ENCODE measurements around the gene LRRFIP1. TPM values are rescaled to one million over a fixed set of nuclear protein-coding genes. Genes with fewer than 3 reads are reported as not detected.
A peak's percentile ranks its signal among the peaks of the same experiment; 100 is the strongest.

The LRRFIP1 gene
- total and polyA plus RNA-seq, 2 of the 13 experiments (the other 11 are each of a cell fraction or from before 2014, with no cell fraction given), result 15.9 to 40.5 TPM

- Histone ChIP-seq H3K4me3 (replicated peaks in 1 of 3; ENCODE audit: insufficient read depth in 1 of 3, low read depth in 2 of 3, low read length in 3 of 3) (no peak overlapping the region), H4K20me1 (ENCODE audit: insufficient read depth, low read length) (no peaks in the 10 kb centered on the region), H2AFZ (ENCODE audit: low read length) (no peak overlapping the region), H3K27me3 (ENCODE audit: control insufficient read depth in 1 of 2, insufficient read depth in 2 of 2, low read length in 2 of 2) (no peaks in the 10 kb centered on the region), H3K79me2 (ENCODE audit: insufficient read depth, low read length) (peaks cover 38% of the 10 kb centered on the region), H3K9me3 (ENCODE audit: low read length) (no peaks in the 10 kb centered on the region), H3K36me3 (replicated peaks in 1 of 2; ENCODE audit: control insufficient read depth in 1 of 2, insufficient read depth in 2 of 2, low read length in 2 of 2) (peaks cover 1 to 16% of the 10 kb centered on the region in 2 experiments; a peak in 3 of 5 replicates), H3K4me1 (ENCODE audit: insufficient read depth, low read length) (peaks cover 50% of the 10 kb centered on the region), H3K4me2 (ENCODE audit: low read depth, low read length) (peak overlapping the region; percentile 30; the same call in 1 of the 2 replicates), H3K27ac (ENCODE audit: extremely low read length, insufficient read depth, low read length) (peak overlapping the region; percentile 82), H3K9ac (ENCODE audit: insufficient read depth, low read depth, low read length) (peak overlapping the region; percentile 42)
- CTCF ChIA-PET (ENCODE audit: low intra/inter-chr PET ratio, low total read pairs), result no interaction called here
- intact Hi-C loops (cut with micrococcal nuclease; ENCODE audit: unreplicated experiment), result no loop called here
- FAIRE-seq, result no peak
- in situ Hi-C loops (cut with HindIII; ENCODE audit: extremely low pct_ligation_motif_present, low pct_unique_long_range_greater_than_20kb), result no loop called here
- 68% methylated on average over 13 of the region's 13 CpGs for WGBS (ENCODE audit: low lambda C conversion rate)
- POLR2A ChIA-PET, result interaction anchor here (0.7 kb wide), 1 partner anchor 40 kb away, joined by 3 read pairs; no protein-coding TSS in a partner anchor
- BruUV-seq (replicated peaks), result no TSS peak
- ATAC-seq, result peak; percentile 67
- no peak for DNase-seq (ENCODE audit: low spot score)
- peak; percentile 34; the same call in 1 of the 2 replicates for TF ChIP-seq FOXO1 (CRISPR knock-in tag; IDR thresholded peaks at IDR 0.05)
- peak; percentile 100 for TF ChIP-seq ZBTB38 (CRISPR knock-in tag; IDR thresholded peaks at IDR 0.05)
- TF ChIP-seq ZNF768 (CRISPR knock-in tag; IDR thresholded peaks at IDR 0.05), result peak; percentile 18; the same call in 1 of the 2 replicates
- TF ChIP-seq CHCHD3 (CRISPR knock-in tag; IDR thresholded peaks at IDR 0.05), result no peak
- no peak for TF ChIP-seq ZBTB40 (IDR thresholded peaks at IDR 0.05)
- peak; percentile 37; the same call in 1 of the 2 replicates for TF ChIP-seq ZBTB40 (CRISPR knock-in tag; IDR thresholded peaks at IDR 0.05)
- peak; percentile 96 for TF ChIP-seq ZBTB33 (CRISPR knock-in tag; IDR thresholded peaks at IDR 0.05)
- no peak for TF ChIP-seq ZNF335 (CRISPR knock-in tag; IDR thresholded peaks at IDR 0.05)
- peak; percentile 21; the same call in 1 of the 2 replicates for TF ChIP-seq HOXA3 (CRISPR knock-in tag; IDR thresholded peaks at IDR 0.05)
- 0 out of 2 replicates have a peak, but pooled peaks have one; percentile 7 for TF ChIP-seq ZNF670 (CRISPR knock-in tag; IDR thresholded peaks at IDR 0.05; ENCODE audit: borderline replicate concordance)
- TF ChIP-seq IRF1 (CRISPR knock-in tag; IDR thresholded peaks at IDR 0.05; ENCODE audit: low read depth), result no peak
Observed at GRCh38 chr2:237732790-237733381, 105.5 kb downstream of the LRRFIP1 start.

Data from HepG2 (cell line).